ENCODE data around the gene FAM217A. TPM values are rescaled to one million over a fixed set of nuclear protein-coding genes. Genes with fewer than 3 reads are reported as not detected.

Gene FAM217A
- total RNA-seq, 1 donor from 2014 or later, result not detected

GRCh38 chr6:4108561-4109093 lies 29.7 kb upstream of the FAM217A start:
- no peaks in the 10 kb centered on the region for H3K27me3 Mint-ChIP-seq (ENCODE audit: unreplicated experiment)
- no peaks in the 10 kb centered on the region for H3K36me3 Mint-ChIP-seq (ENCODE audit: unreplicated experiment)
- H3K27ac Mint-ChIP-seq (ENCODE audit: unreplicated experiment), result no peak overlapping the region
- H3K4me3 Mint-ChIP-seq (ENCODE audit: unreplicated experiment), result no peak overlapping the region
- H3K9me3 Mint-ChIP-seq (ENCODE audit: unreplicated experiment), result peaks cover 2% of the 10 kb centered on the region
- DNase-seq, result no peak
- no peaks in the 10 kb centered on the region for H3K4me1 Mint-ChIP-seq (ENCODE audit: low read depth, unreplicated experiment)
- no peak for TF ChIP-seq CTCF (IDR thresholded peaks at IDR 0.05; ENCODE audit: partially characterized antibody, unreplicated experiment)

DNA sequence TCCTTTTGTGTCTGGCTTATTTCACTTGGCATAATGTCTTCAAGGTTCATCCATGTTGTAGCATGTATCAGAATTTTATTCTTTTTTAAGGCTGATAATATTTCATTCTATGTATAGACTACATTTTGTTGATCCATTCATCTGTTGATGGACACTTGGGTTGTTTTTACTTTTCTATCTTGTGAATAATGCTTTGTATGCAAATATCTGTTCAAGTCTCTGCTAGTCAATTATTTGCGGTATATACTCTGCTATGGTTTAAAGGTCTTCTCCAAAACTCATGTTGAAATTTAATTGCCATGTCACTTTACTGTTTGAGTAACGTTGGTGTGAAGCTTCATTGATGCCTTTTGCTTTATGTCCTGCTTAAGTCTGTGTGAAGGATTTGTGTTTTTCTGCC lies 28.9 kb upstream of the FAM217A start:
- Mint-ChIP-seq H3K9me3 (ENCODE audit: unreplicated experiment) (peaks cover 2% of the 10 kb centered on the region), H3K27ac (ENCODE audit: unreplicated experiment) (no peak overlapping the region), H3K4me3 (ENCODE audit: unreplicated experiment) (no peak overlapping the region), H3K36me3 (ENCODE audit: unreplicated experiment) (no peaks in the 10 kb centered on the region), H3K4me1 (ENCODE audit: low read depth, unreplicated experiment) (no peaks in the 10 kb centered on the region), H3K27me3 (ENCODE audit: unreplicated experiment) (no peaks in the 10 kb centered on the region)
- no peak for DNase-seq
- TF ChIP-seq CTCF (IDR thresholded peaks at IDR 0.05; ENCODE audit: partially characterized antibody, unreplicated experiment), result no peak

- peaks cover 4% of the 10 kb centered on the region for H3K36me3 Mint-ChIP-seq (ENCODE audit: unreplicated experiment)
- no peaks in the 10 kb centered on the region for H3K27me3 Mint-ChIP-seq (ENCODE audit: unreplicated experiment)
- DNase-seq, result no peak
- H3K4me1 Mint-ChIP-seq (ENCODE audit: low read depth, unreplicated experiment), result no peaks in the 10 kb centered on the region
- H3K9me3 Mint-ChIP-seq (ENCODE audit: unreplicated experiment), result peaks cover 2% of the 10 kb centered on the region
- H3K4me3 Mint-ChIP-seq (ENCODE audit: unreplicated experiment), result no peak overlapping the region
- no peak for TF ChIP-seq CTCF (IDR thresholded peaks at IDR 0.05; ENCODE audit: partially characterized antibody, unreplicated experiment)
- no peak overlapping the region for H3K27ac Mint-ChIP-seq (ENCODE audit: unreplicated experiment)
Measured at GRCh38 chr6:4105980-4106536, 27.1 kb upstream of the FAM217A start.

GRCh38 chr6:4103929-4104328 lies 25.0 kb upstream of the FAM217A start:
- no peak overlapping the region for H3K27ac Mint-ChIP-seq (ENCODE audit: unreplicated experiment)
- TF ChIP-seq CTCF (IDR thresholded peaks at IDR 0.05; ENCODE audit: partially characterized antibody, unreplicated experiment), result no peak
- no peak overlapping the region for H3K4me3 Mint-ChIP-seq (ENCODE audit: unreplicated experiment)
- H3K27me3 Mint-ChIP-seq (ENCODE audit: unreplicated experiment), result no peaks in the 10 kb centered on the region
- no peak for DNase-seq
- no peaks in the 10 kb centered on the region for H3K4me1 Mint-ChIP-seq (ENCODE audit: low read depth, unreplicated experiment)
- peaks cover 4% of the 10 kb centered on the region for H3K36me3 Mint-ChIP-seq (ENCODE audit: unreplicated experiment)
- peaks cover 2% of the 10 kb centered on the region for H3K9me3 Mint-ChIP-seq (ENCODE audit: unreplicated experiment)

GRCh38 chr6:4102687-4103244 lies 23.8 kb upstream of the FAM217A start:
- Mint-ChIP-seq H3K27me3 (ENCODE audit: unreplicated experiment) (no peaks in the 10 kb centered on the region), H3K9me3 (ENCODE audit: unreplicated experiment) (peaks cover 2% of the 10 kb centered on the region), H3K4me3 (ENCODE audit: unreplicated experiment) (no peak overlapping the region), H3K36me3 (ENCODE audit: unreplicated experiment) (peaks cover 4% of the 10 kb centered on the region), H3K4me1 (ENCODE audit: low read depth, unreplicated experiment) (no peaks in the 10 kb centered on the region), H3K27ac (ENCODE audit: unreplicated experiment) (no peak overlapping the region)
- DNase-seq, result no peak
- TF ChIP-seq CTCF (IDR thresholded peaks at IDR 0.05; ENCODE audit: partially characterized antibody, unreplicated experiment), result no peak

All from glutamatergic neuron (in vitro differentiated cells).